HG02610 (cell line): Measurements from ENCODE around the gene FIZ1.

Experiments
- ATAC-seq: cut with Tn5 transposase; IDR thresholded peaks from one replicate; pipeline ENCODE4 v1.9.1; 2021; ENCODE audit warnings: mild to moderate bottlenecking, moderate library complexity; ENCODE audit not compliant: unreplicated experiment

FIZ1 gene, protein sequence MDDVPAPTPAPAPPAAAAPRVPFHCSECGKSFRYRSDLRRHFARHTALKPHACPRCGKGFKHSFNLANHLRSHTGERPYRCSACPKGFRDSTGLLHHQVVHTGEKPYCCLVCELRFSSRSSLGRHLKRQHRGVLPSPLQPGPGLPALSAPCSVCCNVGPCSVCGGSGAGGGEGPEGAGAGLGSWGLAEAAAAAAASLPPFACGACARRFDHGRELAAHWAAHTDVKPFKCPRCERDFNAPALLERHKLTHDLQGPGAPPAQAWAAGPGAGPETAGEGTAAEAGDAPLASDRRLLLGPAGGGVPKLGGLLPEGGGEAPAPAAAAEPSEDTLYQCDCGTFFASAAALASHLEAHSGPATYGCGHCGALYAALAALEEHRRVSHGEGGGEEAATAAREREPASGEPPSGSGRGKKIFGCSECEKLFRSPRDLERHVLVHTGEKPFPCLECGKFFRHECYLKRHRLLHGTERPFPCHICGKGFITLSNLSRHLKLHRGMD

DNA sequence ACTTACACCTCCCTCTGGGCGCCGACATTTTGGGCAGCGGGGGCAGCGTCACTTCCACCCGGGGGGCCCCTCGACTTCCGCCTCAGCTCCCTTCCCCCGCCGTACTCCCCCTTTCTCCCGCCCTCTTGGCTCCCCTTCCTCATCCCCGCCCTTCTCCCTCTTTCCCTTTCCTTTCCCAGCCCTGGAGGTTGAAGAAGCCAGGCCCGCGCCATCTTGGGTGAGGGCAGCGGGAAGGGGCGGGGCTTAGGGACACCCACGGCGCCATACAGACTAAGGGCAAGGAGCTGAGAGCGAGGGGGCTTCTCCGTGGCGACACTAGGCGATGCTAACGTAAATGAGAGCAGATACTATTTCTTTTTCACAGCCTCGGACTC lies at the start of gene FIZ1:
Gene FIZ1 (minus strand): TSS at position 50 of the 374 bp plus-strand sequence. CDS start 1,652 bp downstream, outside the sequence.
- ATAC-seq, result peak; percentile 57

DNA sequence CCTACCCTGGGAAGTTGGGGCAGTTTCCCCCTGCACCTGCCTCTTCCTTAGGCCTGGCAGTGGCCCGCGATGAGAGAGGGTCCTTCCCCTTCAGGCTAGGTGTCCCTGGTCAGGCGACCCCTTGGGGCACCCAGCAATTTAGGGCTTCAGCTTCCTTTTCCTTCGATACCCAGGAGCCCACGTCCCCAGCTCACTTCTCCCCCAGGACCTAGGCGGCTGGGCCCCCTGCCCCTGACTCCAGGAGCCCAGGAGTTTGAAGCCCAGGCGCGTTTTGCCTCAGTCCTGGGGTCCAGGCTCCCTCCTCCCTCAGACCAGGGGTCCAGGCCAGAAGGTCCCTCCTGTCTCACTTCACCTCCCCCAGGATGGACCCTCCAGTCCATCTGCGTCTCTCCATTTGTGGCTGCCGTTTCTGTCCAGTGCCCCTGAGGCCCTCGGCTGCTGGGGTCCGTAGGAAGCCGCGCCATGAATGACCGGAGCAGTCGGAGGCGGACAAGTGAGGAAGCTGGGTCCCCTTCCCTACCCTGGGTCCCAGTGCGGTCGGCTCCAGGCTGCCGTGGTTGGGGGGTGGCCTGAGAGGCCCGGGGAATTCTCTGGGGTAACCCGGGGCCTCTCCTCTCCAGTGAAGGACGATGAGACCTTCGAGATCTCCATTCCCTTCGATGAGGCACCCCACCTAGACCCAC lies 49.4 kb upstream of the FIZ1 start:
- ATAC-seq, result no peak

DNA sequence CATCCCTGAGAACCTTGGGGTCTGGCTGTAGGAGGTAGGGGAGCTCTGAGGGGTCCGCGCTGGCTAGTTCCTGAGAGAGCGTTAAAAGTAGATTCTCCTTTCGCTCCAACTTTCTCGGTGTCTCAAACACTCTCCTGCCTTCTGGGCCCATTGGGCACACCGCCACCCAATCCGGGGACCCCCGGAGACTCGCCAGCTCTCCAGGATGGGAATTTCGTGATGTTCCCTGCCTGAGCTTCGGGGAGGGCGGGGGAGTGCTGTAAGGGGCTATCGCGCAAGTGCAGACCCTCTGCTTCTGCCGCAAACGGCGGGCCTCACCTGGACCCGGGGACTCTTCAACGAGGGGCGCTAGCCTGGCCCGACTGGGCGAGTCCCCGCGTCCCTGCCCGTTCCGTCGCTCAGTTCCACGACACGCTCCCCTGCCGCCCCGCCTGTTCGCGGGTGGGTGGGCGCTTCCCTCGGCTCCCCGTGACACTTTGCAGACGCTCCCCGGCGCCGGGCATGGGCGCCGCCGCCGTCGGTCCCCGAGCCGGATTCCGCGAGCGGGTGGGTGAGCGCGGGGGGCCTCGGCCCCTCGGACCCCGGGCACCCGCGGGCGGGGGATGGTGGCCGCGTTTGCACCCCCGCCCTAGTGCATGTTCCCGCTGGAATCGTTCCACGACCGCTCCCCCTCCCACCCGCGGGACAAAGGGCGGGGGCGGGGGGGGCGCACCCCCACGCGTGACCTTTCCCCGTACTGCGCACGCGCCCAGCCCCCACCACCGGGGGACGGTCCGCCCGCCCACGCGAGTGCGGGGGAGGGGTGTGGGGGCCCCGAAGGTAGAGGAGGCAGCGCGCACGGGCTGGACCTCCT lies 48.6 kb upstream of the FIZ1 start, which contains the start of gene CCDC106:
Gene CCDC106 (plus strand): TSS at position 481 of the 853 bp plus-strand sequence. CDS start 835 bp downstream, outside the sequence.
- no peak for ATAC-seq

DNA sequence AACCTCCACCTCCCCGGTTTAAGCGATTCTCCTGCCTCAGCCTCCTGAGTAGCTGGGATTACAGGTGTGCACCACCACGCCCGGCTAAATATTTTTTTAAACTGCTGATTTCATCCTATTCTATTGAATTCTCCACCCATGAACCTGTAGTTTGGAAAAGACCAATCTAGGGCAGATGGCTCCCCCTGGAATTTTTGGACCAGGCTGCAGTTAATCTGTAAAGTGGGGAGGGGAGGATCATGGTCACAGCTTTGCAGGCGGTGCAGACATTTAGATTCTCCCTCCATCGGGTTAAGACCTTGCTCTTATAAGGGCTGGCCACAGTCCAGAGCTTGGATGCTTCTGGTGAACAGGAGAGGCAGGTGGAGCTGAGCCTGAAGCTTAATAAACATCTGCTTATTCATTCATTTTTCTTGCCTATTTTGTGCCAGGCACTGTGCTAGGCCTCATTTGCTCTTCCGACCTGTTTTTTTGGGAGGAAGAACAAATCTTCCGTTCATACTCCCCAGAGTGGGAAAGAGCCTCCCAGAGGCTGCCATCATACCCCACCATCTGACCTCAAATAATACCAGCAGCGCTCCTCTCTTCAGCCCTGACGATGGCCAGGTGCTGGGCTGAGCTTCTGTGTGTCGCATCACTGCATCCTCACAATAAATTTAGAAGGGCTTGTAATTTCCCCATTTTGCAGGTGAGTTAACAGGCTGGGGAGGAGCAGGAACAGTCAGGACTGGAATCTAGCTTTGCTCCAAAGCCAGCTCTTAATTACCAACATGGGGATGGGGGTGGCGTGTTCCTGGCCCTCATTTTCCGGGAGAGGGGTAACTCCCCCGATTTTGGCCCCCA lies 47.8 kb upstream of the FIZ1 start:
- ATAC-seq, result no peak

DNA sequence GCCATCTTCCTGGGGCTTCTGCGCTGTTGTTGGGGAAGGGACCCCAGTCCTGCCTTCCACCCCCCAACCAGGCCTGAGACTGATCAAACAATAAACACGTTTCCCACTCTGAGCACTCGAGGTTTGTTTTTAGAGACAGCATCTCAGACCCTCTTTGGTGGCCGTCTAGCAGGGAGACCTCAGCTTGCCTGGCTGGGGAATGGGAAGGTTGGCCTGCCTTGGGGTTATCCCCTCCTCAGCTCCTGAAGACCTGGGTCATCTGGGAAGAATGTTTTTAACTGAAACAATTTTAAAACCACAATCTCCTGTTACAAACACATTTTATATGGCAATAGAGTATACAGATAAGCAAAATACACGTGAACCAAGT lies 46.2 kb upstream of the FIZ1 start:
- ATAC-seq, result no peak

DNA sequence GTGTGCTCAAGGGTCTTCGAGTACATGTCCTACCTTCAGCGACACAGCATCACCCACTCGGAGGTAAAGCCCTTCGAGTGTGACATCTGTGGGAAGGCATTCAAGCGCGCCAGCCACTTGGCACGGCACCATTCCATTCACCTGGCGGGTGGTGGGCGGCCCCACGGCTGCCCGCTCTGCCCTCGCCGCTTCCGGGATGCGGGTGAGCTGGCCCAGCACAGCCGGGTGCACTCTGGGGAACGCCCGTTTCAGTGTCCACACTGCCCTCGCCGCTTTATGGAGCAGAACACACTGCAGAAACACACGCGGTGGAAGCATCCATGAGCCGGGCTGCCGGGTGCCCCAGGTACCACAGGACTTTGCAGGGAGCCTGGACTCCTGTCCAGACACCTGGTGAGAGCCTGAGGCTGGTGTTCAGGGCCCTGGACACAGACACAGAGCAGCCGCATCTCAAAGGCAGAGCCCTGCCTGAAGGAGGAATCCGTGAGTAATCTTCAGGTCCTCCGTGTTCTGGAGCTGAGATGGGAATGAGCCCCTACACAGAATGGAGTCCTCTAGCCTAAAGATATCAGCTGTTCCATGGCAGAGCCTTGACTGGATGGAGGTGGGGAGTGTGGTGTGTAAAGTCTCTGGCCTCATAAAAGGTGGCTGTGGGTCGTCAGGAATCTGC lies 45.7 kb upstream of the FIZ1 start:
- no peak for ATAC-seq

DNA sequence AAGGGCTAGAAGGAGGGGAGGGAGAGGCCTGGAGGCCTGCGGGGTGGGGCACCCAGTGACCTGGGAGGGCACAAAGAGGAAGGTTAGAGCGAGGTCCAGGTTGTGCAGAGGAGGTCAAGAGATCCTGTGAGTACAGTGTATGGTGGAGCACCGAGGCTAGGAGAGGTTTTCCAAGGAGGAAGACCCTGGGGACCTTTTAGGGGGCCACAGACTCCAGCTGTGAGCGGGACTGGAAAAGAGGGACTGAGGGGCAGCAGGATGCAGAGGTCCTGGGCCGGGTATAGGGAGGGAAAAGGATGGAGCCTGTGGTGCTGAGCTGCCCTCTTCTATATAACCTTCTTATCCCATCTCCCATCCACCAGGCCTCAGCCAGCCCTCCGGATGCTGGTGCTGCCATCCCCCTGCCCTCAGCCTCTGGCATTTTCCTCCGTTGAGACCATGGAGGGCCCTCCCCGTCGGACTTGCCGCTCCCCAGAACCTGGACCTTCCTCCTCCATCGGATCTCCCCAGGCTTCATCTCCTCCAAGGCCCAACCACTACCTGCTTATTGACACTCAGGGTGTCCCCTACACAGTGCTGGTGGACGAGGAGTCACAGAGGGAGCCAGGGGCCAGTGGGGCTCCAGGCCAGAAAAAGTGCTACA lies 45.0 kb upstream of the FIZ1 start:
- no peak for ATAC-seq

DNA sequence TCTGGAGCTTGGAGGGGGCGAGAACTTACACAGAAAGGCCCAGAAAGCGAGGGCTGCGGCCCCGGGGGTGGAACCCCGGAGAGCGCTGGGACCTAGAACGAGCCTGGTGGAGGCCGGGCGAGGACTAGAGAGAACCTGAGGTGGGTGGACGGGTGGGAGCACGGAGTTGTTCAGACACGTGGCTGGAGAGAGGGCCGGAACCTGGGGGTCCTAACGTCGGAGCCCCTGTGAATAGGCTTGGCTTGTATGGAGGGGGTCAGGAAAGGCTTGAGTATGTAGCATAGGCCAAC lies 44.5 kb upstream of the FIZ1 start:
- ATAC-seq, result no peak

DNA sequence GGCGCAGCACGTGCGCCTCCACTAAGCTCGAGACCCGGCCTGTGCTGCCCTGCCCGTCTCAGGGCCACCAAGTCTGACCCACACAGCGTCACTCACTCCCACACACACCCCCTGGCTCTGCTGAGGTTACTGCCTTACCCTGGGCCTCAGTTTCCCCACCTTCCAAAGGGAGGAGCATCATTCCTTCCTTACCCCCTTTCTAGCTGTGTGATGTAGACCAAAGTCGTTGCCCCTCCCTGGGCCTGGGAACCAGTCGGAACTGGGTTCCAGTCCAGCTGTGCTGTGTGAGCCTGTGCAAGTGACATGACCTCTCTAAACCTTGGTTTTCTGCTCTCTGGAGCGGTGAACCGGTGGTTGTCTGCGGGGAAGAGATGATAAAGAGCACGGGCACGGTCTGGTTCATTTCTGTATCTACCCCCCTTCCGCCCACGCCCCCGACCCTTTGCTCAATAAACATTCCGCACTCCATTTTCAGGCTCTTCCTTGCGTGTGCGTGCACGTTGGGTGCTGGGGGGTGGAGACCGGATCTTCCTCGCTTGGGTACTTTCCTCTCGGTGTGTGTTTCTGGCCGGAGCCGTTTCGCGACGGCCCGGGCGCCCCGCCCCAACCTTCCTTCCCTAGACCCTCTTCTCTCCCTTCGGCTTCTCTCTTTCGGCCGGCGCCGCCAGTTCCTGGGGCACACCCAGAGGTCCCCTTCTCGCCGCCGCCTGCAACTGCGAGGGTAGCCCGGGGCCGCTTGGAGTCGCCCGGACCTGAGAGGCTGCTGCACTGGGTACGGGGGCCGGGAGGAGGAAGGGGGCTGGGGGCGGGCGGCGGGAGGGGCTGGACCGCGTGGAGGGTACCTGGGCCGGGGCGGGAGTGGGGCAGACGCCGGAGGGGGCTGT lies 43.9 kb upstream of the FIZ1 start, which contains the start of gene ZNF581:
Gene ZNF581 (plus strand): TSS at position 647 of the 884 bp plus-strand sequence. CDS start 923 bp downstream, outside the sequence.
- peak; percentile 41 for ATAC-seq

DNA sequence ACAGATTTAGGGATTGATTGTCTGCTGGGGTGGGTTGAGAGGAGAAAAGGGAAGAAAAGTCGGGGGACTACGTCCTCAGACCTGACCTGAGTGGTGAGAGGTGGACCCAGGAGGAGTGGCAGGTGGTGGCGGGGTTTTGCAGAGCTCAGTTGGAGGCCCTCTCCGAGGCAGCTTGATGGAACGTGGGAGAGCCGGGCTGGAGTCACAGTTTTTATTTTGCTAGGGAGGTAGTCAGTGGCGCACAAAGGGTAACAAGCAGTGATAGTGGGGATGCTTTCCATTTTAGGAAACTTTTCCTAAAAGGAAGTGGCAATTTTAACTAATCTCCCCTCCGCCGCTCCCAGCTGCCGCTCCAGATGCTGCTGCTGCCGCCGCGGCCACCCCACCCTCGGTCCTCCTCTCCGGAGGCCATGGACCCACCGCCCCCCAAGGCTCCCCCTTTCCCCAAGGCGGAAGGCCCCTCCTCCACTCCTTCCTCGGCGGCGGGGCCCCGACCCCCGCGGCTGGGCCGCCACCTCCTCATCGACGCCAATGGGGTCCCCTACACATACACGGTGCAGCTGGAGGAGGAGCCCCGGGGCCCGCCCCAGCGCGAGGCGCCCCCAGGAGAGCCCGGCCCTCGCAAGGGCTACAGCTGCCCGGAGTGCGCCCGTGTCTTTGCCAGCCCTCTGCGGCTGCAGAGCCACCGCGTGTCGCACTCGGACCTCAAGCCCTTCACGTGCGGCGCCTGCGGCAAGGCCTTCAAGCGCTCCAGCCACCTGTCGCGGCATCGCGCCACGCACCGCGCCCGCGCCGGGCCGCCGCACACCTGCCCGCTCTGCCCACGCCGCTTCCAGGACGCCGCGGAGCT lies 43.1 kb upstream of the FIZ1 start:
- ATAC-seq, result peak; percentile 10

DNA sequence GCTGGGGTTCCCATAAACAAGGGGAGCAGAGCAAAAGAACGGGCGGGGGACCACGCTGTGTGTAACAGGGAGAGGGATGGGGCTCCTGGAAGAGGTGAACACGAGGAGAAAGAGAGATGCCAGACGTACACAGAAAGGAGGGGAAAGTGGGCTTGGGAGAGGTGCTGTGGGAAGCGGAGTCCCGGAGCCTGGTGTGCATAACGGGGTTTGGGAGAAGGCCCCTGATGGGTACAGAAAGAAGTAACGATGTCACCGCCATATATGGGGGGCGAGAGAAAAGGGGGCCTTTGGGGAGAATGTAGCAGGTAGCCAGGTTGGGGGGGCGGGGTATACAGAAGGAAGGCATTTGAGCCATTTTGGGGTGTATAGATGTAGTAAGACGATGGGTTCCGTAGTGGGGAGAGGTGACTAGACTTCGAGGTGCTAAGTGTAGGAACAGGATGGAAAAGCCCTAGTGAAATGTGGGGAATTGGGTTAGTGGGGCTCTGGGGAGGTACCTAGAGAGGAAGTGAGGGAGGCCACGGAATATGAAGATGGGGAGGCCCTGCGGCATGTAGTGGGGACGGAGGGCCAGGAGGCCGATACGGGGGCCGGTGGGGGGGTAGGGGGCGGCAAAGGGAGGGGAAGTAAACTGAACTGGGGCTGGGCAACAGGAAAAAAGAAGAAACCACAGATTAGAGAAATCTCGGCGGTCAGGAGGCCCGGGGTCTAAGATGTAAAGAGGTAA lies 42.3 kb upstream of the FIZ1 start:
- no peak for ATAC-seq

DNA sequence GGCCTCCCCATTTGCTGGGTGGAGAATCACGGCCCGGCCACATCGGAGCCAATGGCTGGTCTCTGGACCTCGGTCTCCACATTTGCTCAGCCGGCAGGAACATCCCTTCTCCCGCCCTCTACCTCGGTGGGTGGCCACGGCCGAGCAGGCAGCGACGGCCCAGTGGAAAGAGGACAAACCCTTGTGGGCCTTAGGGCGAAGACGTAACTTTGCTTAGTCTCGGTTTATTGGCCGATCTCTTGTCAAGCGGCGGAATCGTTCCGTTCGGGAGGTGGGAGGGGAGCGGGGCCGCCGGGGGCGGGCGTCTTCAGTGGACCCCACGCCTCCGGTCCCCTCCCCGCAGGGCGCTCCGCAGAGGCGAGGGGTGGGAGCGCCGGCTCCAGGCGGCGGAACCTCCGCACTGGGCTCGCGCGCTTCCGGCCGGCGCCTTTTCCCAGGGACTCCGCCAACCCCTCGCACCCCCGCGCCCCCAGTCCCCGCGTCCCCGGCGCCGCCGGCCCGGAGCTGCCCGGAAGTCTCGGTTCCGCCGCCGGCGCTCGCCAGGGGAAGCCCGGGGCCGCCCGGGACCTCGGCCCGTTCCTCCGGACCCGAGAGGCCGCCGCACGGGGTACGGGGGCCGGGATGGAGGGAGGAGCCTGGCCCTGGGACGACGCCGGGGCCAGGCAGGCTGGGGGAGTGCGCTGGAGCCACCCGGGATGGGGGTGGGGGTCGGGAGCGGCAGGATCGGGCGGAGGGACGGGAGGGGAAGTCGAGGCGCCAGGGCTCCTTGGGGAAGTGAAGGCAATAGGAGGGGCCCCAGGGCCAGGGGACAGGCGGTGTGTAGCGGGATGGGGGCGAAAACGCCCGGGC lies 41.5 kb upstream of the FIZ1 start, which contains the start of gene ZNF580:
Gene ZNF580 (plus strand): TSS at position 426 of the 849 bp plus-strand sequence. CDS start 1,507 bp downstream, outside the sequence.
- no peak for ATAC-seq

DNA sequence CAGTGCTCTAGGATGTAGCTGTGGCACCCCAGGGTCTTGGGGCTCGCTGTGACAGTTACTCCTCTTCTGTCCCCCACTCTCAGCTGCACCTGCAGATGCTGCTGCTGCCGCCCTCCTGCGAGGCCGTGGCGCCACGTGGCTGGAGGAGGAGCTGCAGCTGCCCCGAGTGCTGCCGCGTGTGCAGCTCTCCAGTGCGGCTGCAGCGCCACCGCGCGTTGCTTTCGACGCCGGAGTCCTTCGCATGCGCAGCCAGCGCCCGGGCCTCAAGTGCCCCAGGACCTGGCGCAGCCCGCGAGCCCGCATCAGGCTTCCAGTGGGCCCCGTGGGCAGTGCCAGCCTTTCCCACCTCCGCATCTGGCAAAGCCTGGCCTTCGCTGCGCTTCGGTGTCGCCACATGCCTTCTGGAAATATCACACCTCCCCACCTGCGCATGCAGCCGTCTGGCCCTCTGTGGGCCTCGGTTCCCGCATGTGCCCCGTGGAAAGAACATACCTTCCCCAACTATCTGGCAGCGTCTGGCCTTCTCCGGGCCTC lies 40.8 kb upstream of the FIZ1 start:
- ATAC-seq, result no peak

DNA sequence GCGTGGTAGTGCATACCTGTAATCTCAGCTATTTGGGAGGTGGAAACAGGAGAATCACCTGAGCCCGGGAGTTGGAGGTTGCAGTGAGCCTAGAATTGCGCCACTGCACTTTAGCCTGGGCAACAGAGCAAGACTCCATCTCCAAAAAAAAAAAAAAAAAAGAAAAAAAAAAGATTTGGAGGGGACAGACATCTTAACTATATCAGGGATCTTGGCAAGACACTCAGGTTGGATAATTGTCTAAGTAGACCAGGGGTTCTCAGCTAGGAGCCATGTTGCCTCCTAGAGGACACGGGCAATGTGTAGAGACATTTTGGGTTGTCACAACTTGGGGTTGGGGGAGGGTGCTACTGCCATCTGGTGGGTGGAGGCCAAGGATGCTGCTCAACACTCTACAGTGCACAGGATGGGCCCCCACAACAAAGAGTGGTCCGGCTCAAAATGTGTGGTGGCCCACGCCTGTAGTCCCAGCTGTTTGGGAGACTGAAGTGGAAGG lies 39.6 kb upstream of the FIZ1 start:
- ATAC-seq, result no peak

DNA sequence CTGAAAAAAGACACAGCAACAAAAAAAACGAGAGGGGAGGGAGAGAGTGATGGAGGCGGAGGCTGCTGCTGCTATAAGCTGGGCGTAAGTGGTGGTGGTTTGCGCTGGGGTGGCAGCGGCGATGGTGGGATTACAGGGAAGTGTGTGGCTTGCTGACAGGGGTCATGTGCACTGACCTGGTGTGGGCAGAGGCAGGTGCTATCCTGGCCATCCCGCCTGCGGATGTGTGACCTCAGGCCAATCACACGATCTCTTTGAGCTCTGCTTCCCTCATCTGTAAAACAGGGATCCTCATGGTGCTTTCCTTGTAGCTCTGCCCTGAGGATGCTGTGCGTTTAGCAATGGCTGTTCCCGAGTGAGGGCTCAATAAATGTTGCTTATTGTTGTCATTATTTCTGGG lies 38.2 kb upstream of the FIZ1 start:
- ATAC-seq, result no peak
